Measurements from ENCODE around the gene PREB.

- TF ChIP-seq, protein P1, sequence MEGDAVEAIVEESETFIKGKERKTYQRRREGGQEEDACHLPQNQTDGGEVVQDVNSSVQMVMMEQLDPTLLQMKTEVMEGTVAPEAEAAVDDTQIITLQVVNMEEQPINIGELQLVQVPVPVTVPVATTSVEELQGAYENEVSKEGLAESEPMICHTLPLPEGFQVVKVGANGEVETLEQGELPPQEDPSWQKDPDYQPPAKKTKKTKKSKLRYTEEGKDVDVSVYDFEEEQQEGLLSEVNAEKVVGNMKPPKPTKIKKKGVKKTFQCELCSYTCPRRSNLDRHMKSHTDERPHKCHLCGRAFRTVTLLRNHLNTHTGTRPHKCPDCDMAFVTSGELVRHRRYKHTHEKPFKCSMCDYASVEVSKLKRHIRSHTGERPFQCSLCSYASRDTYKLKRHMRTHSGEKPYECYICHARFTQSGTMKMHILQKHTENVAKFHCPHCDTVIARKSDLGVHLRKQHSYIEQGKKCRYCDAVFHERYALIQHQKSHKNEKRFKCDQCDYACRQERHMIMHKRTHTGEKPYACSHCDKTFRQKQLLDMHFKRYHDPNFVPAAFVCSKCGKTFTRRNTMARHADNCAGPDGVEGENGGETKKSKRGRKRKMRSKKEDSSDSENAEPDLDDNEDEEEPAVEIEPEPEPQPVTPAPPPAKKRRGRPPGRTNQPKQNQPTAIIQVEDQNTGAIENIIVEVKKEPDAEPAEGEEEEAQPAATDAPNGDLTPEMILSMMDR (conservative IDR thresholded peaks at IDR 0.05 in 1 of 2, IDR thresholded peaks at IDR 0.05 in 1 of 2; ENCODE audit: extremely low read depth in 1 of 2, insufficient read depth in 1 of 2, low read depth in 1 of 2, low read length in 2 of 2), result no peak
- no peak for TF ChIP-seq EZH2 (IDR thresholded peaks at IDR 0.05; ENCODE audit: borderline replicate concordance, low read length)
Measured at GRCh38 chr2:27091746-27092695, 42.4 kb downstream of the PREB start.

All from mammary epithelial cell (primary cell).